Frontal cortex (tissue), 4 donors: ENCODE measurements around the gene MYO5A. TPM values are rescaled to one million over a fixed set of nuclear protein-coding genes. Genes with fewer than 3 reads are reported as not detected.

Source experiments
- DNase-seq, 2 donors: peaks; one replicate each; pipeline ENCODE4 v3.0.0; 2012; ENCODE audit warnings: low spot score in 2 of 2
- FAIRE-seq: peaks from 2 replicates; lab custom pipeline; 2012; peaks lifted over from hg19 to GRCh38; lab: Jason Lieb, UNC
- small RNA-seq: library from RNA; depleted of rRNA; stranded (forward); fragments of <200 nt; gene quantifications from one replicate; pipeline ENCODE3, GENCODE V24; 2014
- total RNA-seq: library from RNA; depleted of rRNA; stranded (reverse); fragments of >200 nt; gene quantifications from one replicate; pipeline ENCODE4 v1.2.3, GENCODE V29; 2014
- donor health status: control.
- donor health status: control.
- donor health status: control.

MYO5A gene
- total RNA-seq, 1 donor from 2014 or later: 125 TPM

DNA sequence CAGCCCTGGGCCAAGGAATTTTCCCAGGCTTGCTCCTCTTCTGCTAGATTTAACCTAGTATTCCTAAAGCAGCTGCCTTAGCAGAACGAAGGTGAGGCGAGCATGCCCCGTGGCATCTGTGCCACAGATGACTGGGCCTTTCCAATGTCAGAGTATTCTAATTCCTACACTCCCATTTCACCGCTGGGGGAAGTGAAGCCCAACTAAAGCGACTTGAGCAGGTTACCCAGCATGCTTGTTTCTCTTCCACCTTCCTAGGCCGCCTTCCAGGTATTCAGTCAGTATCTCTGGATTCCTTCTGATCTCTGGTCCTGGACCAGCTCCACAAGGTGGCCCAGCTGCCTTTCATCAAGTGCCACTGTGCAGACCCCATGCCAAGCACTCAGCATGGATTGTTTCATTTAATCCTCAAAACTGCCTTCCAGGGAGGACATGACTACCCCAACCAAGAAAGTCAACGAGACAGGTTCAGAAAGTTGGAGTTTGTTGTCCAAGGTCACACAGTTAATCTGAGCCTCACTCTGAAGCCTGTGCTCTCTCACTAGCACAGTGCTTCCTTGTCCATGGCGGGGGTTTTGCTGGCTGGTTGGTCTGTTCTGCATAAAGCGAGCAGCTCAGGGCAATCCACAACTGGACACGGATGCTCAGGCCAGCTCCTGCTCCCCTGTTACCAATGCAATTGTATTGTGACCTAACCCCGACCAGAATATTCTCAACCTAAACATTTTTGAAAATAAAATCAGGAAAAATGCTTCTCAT is 248.2 kb downstream of the MYO5A start:
- no peak for FAIRE-seq
- DNase-seq: no peak

- DNase-seq (no peak), FAIRE-seq (no peak)
Observed at GRCh38 chr15:52278636-52279367, 249.9 kb downstream of the MYO5A start.

- FAIRE-seq: no peak
Observed at GRCh38 chr15:52278135-52278534, 250.5 kb downstream of the MYO5A start.

GRCh38 chr15:52277575-52277974 is 251.1 kb downstream of the MYO5A start:
- FAIRE-seq (no peak), DNase-seq (no peak)

More at GRCh38 chr15:52278135-52278534, 250.5 kb downstream of the MYO5A start:
- no peak for DNase-seq

GRCh38 chr15:52276256-52276770 is 252.4 kb downstream of the MYO5A start:
- no peak for DNase-seq
- FAIRE-seq: no peak

DNA sequence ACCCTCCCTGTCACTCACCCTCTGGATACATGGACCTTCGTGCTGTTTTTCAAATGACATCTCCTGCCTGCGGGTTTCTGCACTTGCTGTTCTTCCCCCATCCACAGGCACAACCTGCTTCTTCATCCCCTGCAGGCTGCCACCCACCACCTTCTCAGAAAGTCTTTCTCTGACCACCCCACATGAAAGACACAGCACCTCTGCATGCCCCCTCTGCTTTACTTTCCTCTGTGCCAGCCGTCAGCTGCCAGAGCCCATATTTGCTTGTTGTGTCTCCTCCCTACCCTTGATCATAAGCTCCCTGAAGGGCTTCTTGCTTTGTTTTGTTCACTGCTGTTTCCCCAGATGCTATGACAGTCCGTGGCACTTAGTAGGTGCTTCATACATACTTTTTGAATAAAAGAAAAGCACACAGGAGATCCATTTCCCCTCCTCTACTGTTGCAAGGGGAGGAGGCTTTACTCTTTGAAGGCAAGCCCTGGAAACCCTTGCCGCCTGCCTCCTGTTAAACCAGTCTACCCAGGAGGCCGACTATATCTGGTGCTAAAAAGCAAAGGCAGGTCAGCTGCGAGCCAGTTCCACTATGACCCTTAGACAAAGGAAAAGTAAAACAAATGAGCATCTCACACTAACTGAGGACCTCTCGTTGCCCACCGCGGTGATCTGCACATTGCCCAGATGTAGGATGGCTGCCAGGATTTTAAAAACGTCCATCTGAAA is 265.0 kb downstream of the MYO5A start:
- FAIRE-seq (no peak), DNase-seq (no peak)

GRCh38 chr15:52262364-52262763 is 266.3 kb downstream of the MYO5A start:
- FAIRE-seq (no peak), DNase-seq (no peak)

DNA sequence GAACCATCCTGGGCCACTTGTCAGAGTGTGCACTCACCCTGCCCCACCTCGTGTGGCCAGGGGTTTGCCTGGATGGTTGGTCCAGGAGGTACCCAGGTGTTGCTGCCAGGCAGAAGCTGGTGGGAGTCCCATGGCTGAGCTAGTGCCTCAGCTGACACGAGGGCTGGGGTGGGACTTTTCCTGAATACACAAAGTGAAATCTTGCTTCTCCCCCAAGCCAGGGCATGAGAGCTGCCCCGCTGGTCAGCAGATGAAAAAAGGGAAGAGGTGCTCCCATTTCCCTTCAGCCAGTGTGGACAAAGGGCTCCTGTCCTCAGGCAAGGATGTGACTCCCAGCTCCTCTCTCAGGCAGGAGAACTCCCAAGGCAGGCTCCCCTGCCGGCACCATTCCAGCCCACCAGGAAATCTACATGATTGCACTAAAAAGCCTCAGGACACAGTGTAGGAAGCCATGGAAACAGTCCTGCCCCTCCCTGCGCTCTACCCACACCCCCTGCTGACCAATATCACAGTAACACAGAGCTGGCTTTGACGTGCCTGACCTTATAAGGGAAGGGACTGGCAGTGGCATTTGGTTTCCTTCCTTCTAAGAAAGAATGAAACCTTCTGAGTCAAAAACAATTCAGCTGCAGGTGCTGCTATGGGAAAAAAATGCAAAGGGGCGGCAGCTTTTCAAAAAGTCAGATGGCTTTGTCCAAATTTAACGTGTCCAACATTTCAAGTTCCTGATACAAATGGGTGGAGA is 267.0 kb downstream of the MYO5A start:
- peak in 1 of 2 donors; percentile 67 for DNase-seq
- no peak for FAIRE-seq

DNA sequence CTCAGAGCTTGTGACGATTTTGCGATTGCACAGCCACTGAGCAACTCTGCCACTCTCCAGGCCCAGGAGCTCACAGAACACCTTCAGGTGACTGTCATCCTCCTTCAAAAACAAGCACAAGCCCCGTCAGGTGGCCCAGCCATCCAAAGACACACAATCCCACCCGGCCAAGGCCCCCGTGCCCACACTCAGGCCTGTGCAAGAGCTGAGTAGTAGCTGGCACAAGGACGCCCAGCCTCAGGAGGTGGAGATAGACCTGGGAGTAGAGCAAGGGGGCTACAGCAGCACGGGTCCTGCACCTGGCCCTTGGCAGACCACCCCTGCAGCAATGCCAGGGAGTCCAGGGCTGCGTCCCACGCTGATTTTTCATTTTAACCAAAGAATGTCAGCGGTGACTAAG is 267.7 kb downstream of the MYO5A start:
- no peak for DNase-seq
- FAIRE-seq: no peak

DNA sequence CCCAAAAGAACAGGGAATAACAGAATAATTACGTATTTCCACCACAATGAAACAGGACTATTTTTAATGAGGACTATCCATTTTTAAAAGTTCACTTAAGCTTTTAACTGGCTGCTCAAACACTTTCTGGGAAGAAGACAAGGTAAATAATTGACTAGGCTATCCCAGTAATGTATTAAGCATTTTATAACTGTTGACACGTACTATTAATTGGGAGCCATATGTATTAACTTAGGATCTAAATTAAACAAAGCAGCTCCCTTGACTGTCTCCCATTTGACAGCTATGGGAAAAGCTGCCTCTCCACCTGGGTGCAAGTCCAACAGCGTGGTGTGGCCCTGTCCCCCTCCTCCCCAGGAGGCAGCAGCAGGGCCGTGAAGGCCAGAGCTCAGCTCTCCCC is 269.2 kb downstream of the MYO5A start:
- DNase-seq: no peak
- no peak for FAIRE-seq

GRCh38 chr15:52258461-52258860 is 270.2 kb downstream of the MYO5A start:
- FAIRE-seq: no peak
- DNase-seq: no peak

GRCh38 chr15:52257734-52258062 is 271.0 kb downstream of the MYO5A start:
- DNase-seq: no peak
- no peak for FAIRE-seq

Small RNA genes lying within 50 kb of the gene (small RNA-seq; reads per million reads assigned to genes)
- not detected for gene MIR1266

Other genes starting within 250 kb of the MYO5A start
- 1.6 TPM for gene MYO5C, start 233.1 kb downstream of the MYO5A start, total RNA-seq
- 195 TPM for gene ARPP19, start 40.1 kb upstream of the MYO5A start, total RNA-seq
- gene ATOSA, start 150.5 kb upstream of the MYO5A start, total RNA-seq: 42.0 TPM